Mammary epithelial cell (primary cell): ENCODE data around the gene SLC10A3.

Experiments used
- CTCF ChIP-seq, 2 donors: IDR thresholded peaks in 1 of 2; conservative IDR thresholded peaks in 1 of 2; 2 replicates each; pipeline ENCODE4 v1.5.1; 2011 to 2012; ENCODE audit warnings: inconsistent platforms in 2 of 2, low read length in 2 of 2, mild to moderate bottlenecking in 2 of 2, control low read depth in 1 of 2, low read depth in 1 of 2; ENCODE audit not compliant: insufficient read depth in 1 of 2; ENCODE audit errors: extremely low read depth in 1 of 2
- EZH2 ChIP-seq: IDR thresholded peaks from 2 replicates; pipeline ENCODE4 v1.6.1; 2012; ENCODE audit warnings: low read length, inconsistent platforms, borderline replicate concordance

- TF ChIP-seq CTCF (conservative IDR thresholded peaks at IDR 0.05 in 1 of 2, IDR thresholded peaks at IDR 0.05 in 1 of 2; ENCODE audit: extremely low read depth in 1 of 2, insufficient read depth in 1 of 2, low read depth in 1 of 2, low read length in 2 of 2) (no peak), EZH2 (no peak)
These were observed 4.3 kb upstream of the SLC10A3 start for GRCh38 chrX:154494715-154495114.
